Endothelial cell of umbilical vein (primary cell): Measurements from ENCODE around the gene TCF25.

Experiments
- EZH2 ChIP-seq: IDR thresholded peaks from 2 replicates; pipeline ENCODE4 v1.6.1; 2012; ENCODE audit warnings: borderline replicate concordance, low read depth, mild to moderate bottlenecking, moderate library complexity, low read length, inconsistent platforms; ENCODE audit not compliant: severe bottlenecking
- FOS ChIP-seq: IDR thresholded peaks from 2 replicates; pipeline ENCODE4 v1.6.1; 2011; ENCODE audit warnings: mild to moderate bottlenecking, low read length, moderate library complexity, borderline replicate concordance; ENCODE audit not compliant: insufficient read depth
- JUN ChIP-seq: IDR thresholded peaks from 2 replicates; pipeline ENCODE4 v1.6.1; 2011; ENCODE audit warnings: borderline replicate concordance, low read depth; ENCODE audit not compliant: insufficient read length, insufficient read depth
- MYC ChIP-seq: IDR thresholded peaks from one replicate; pipeline ENCODE4 v1.6.1; 2011; ENCODE audit warnings: mild to moderate bottlenecking, low read depth, low read length
- POLR2A ChIP-seq: IDR thresholded peaks from 2 replicates; pipeline ENCODE4 v1.6.1; 2012; ENCODE audit warnings: low read depth, mild to moderate bottlenecking, control low read depth, low read length
- POLR2AphosphoS5 ChIP-seq: IDR thresholded peaks from 2 replicates; pipeline ENCODE4 v1.6.1; 2012; ENCODE audit warnings: low read depth, mild to moderate bottlenecking, control low read depth, low read length, moderate library complexity; ENCODE audit not compliant: insufficient read depth
- TF ChIP-seq, protein P1 (sequence below), 2 donors: IDR thresholded peaks; 1 replicate in 1 of 2; 2 replicates in 1 of 2; pipeline ENCODE4 v1.5.1; 2011; ENCODE audit warnings: low read length in 2 of 2, mild to moderate bottlenecking in 2 of 2, moderate library complexity in 2 of 2, control low read depth in 1 of 2, inconsistent platforms in 1 of 2, low read depth in 1 of 2; ENCODE audit not compliant: insufficient read depth in 1 of 2; ENCODE audit errors: extremely low read depth in 1 of 2
- TF ChIP-seq, protein P2 (sequence below): IDR thresholded peaks from 2 replicates; pipeline ENCODE4 v1.6.1; 2011; ENCODE audit not compliant: insufficient read depth, insufficient read length

DNA sequence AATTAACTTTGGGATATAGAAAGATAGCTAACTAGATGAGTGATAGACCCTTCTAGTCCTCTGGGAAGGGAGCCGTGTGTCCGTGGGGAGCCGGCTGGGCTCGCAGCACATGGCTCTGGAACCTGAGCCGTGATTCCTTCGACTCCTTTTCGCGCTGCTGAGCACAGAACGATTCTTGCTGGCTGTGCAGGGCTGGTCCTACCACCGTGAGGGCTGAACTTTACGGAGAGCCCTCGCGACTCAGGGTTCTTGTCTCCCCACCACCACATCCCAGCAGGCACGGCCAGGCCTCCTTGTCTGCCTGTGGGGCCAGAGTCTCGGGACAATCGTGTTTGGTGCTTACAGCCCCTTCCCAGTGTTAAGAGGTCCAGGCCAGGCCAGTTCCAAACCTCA is 13.8 kb upstream of the TCF25 start:
- TF ChIP-seq POLR2A (no peak), POLR2AphosphoS5 (no peak), EZH2 (no peak), MYC (no peak), JUN (no peak), FOS (no peak)
- TF ChIP-seq, protein P1, sequence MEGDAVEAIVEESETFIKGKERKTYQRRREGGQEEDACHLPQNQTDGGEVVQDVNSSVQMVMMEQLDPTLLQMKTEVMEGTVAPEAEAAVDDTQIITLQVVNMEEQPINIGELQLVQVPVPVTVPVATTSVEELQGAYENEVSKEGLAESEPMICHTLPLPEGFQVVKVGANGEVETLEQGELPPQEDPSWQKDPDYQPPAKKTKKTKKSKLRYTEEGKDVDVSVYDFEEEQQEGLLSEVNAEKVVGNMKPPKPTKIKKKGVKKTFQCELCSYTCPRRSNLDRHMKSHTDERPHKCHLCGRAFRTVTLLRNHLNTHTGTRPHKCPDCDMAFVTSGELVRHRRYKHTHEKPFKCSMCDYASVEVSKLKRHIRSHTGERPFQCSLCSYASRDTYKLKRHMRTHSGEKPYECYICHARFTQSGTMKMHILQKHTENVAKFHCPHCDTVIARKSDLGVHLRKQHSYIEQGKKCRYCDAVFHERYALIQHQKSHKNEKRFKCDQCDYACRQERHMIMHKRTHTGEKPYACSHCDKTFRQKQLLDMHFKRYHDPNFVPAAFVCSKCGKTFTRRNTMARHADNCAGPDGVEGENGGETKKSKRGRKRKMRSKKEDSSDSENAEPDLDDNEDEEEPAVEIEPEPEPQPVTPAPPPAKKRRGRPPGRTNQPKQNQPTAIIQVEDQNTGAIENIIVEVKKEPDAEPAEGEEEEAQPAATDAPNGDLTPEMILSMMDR (IDR thresholded peaks at IDR 0.05; ENCODE audit: extremely low read depth in 1 of 2, insufficient read depth in 1 of 2, low read depth in 1 of 2, low read length in 2 of 2), result no peak
- TF ChIP-seq, protein P2, sequence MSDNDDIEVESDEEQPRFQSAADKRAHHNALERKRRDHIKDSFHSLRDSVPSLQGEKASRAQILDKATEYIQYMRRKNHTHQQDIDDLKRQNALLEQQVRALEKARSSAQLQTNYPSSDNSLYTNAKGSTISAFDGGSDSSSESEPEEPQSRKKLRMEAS, result no peak
